SK-N-SH (cell line): ENCODE data around the gene RARB. TPM values are rescaled to one million over a fixed set of nuclear protein-coding genes. Genes with fewer than 3 reads are reported as not detected.

Source experiments
- CTCF ChIA-PET: fragments of 300-600, 350-600 bp; formaldehyde crosslinking; extraction: SDS; loops from one replicate; lab custom pipeline; 2021; lab: Yijun Ruan, JAX
- POLR2A ChIA-PET: fragments of 350-600 bp; sonication (Branson Sonifier 250); formaldehyde crosslinking; extraction: SDS; loops from one replicate; lab custom pipeline; 2020; ENCODE audit warnings: antibody characterized with exemption, inconsistent platforms; lab: Yijun Ruan, JAX
- DNase-seq: peaks from one replicate; pipeline ENCODE4 v3.0.0; 2012
- H2AFZ ChIP-seq: fragments of 200-600 bp; sonication (generic); 2 replicates; pipeline ENCODE4 v1.8.1; 2016; ENCODE audit warnings: antibody characterized with exemption, mild to moderate bottlenecking, low read depth
- H3F3A ChIP-seq: fragments of 200-600 bp; sonication (generic); replicated peaks from 2 replicates; pipeline ENCODE3; 2016; ENCODE audit warnings: antibody characterized with exemption, mild to moderate bottlenecking; ENCODE audit not compliant: insufficient read depth
- H3K27ac ChIP-seq, 2 experiments: fragments of 200-500 bp in 1 of 2; fragments of 200-600 bp in 1 of 2; sonication (Bioruptor generic) in 1 of 2; sonication (generic), shearing (Covaris generic) in 1 of 2; 2 replicates each; pipeline versions ENCODE4 v1.5.1 to v1.6.1; 2014 to 2016; ENCODE audit warnings: low read depth in 2 of 2, inconsistent platforms in 1 of 2, low read length in 1 of 2, mild to moderate bottlenecking in 1 of 2, mixed read lengths in 1 of 2
- H3K27me3 ChIP-seq: fragments of 200-600 bp; sonication (generic), shearing (Covaris generic); 2 replicates; pipeline ENCODE4 v1.6.1; 2016; ENCODE audit warnings: mixed run types; ENCODE audit not compliant: insufficient read depth
- H3K36me3 ChIP-seq, 2 experiments: fragments of 200-500 bp in 1 of 2; fragments of 200-600 bp in 1 of 2; sonication (Bioruptor generic) in 1 of 2; sonication (generic) in 1 of 2; replicated peaks in 1 of 2; 2 replicates each; pipeline versions ENCODE3 to v1.5.1; 2014 to 2016; ENCODE audit warnings: low read length in 1 of 2, mild to moderate bottlenecking in 1 of 2; ENCODE audit not compliant: insufficient read depth in 2 of 2, control insufficient read depth in 1 of 2
- H3K4me1 ChIP-seq, 2 experiments: fragments of 200-500 bp in 1 of 2; fragments of 200-600 bp in 1 of 2; sonication (Bioruptor generic) in 1 of 2; sonication (generic), shearing (Covaris generic) in 1 of 2; 2 replicates each; pipeline versions ENCODE4 v1.5.1 to v1.6.1; 2014 to 2016; ENCODE audit warnings: low read depth in 1 of 2, low read length in 1 of 2, mixed run types in 1 of 2; ENCODE audit not compliant: insufficient read depth in 2 of 2, control insufficient read depth in 1 of 2
- H3K4me2 ChIP-seq: fragments of 200-600 bp; sonication (generic), shearing (Covaris generic); 2 replicates; pipeline ENCODE4 v1.6.1; 2017; ENCODE audit warnings: mixed run types
- H3K4me3 ChIP-seq, 2 experiments: fragments of 200-500 bp in 1 of 2; fragments of 200-600 bp in 1 of 2; sonication (Bioruptor generic) in 1 of 2; sonication (generic), shearing (Covaris generic) in 1 of 2; 2 replicates each; pipeline versions ENCODE4 v1.5.1 to v1.8.1; 2014 to 2016; ENCODE audit warnings: low read depth in 2 of 2, inconsistent platforms in 1 of 2, low read length in 1 of 2, mild to moderate bottlenecking in 1 of 2, mixed read lengths in 1 of 2, moderate library complexity in 1 of 2
- H3K79me2 ChIP-seq: fragments of 200-600 bp; sonication (generic); 2 replicates; pipeline ENCODE4 v1.8.1; 2017; ENCODE audit warnings: mild to moderate bottlenecking; ENCODE audit not compliant: insufficient read depth
- H3K9ac ChIP-seq: fragments of 200-600 bp; sonication (generic); 2 replicates; pipeline ENCODE4 v1.6.1; 2017; ENCODE audit warnings: mixed run types
- H3K9me2 ChIP-seq: fragments of 200-600 bp; sonication (generic); 2 replicates; pipeline ENCODE4 v1.6.1; 2017; ENCODE audit warnings: mixed run types
- H3K9me3 ChIP-seq: fragments of 200-600 bp; sonication (generic); 2 replicates; pipeline ENCODE4 v1.6.1; 2017; ENCODE audit warnings: mixed run types, mild to moderate bottlenecking, moderate library complexity
- H4K20me1 ChIP-seq: fragments of 200-600 bp; sonication (generic); 2 replicates; pipeline ENCODE4 v1.6.1; 2017; ENCODE audit warnings: mild to moderate bottlenecking, mixed run types; ENCODE audit not compliant: insufficient read depth
- CHD2 ChIP-seq: fragments of 150-350 bp; IDR thresholded peaks from 2 replicates; pipeline ENCODE4 v1.6.1; 2018; ENCODE audit warnings: low read length; ENCODE audit not compliant: partially characterized antibody
- EP300 ChIP-seq, 2 experiments: IDR thresholded peaks; 2 replicates each; pipeline versions ENCODE4 v1.4.0 to v1.6.1; 2012; ENCODE audit warnings: borderline replicate concordance in 1 of 2, low read depth in 1 of 2, low read length in 1 of 2
- FOXM1 ChIP-seq: IDR thresholded peaks from 2 replicates; pipeline ENCODE4 v1.4.0; 2012; ENCODE audit warnings: low read depth, mild to moderate bottlenecking
- GABPA ChIP-seq: IDR thresholded peaks from 2 replicates; pipeline ENCODE4 v1.4.0; 2012; ENCODE audit warnings: low read depth, mild to moderate bottlenecking
- MAX ChIP-seq: IDR thresholded peaks from 2 replicates; pipeline ENCODE4 v1.4.0; 2012; ENCODE audit warnings: low read depth
- MEF2A ChIP-seq: IDR thresholded peaks from 2 replicates; pipeline ENCODE4 v1.4.0; 2012; ENCODE audit warnings: low read depth, borderline replicate concordance
- MXI1 ChIP-seq: IDR thresholded peaks from 2 replicates; pipeline ENCODE4 v1.6.1; 2012; ENCODE audit warnings: mild to moderate bottlenecking, low read depth, low read length, improper control_type of control experiment
- NFIC ChIP-seq: IDR thresholded peaks from 2 replicates; pipeline ENCODE4 v1.4.0; 2012; ENCODE audit warnings: borderline replicate concordance
- PBX3 ChIP-seq: IDR thresholded peaks from 2 replicates; pipeline ENCODE4; 2012
- POLR2AphosphoS5 ChIP-seq: IDR thresholded peaks from 2 replicates; pipeline ENCODE4 v1.6.1; 2012; ENCODE audit warnings: low read depth, low read length
- RAD21 ChIP-seq: IDR thresholded peaks from 2 replicates; pipeline ENCODE4 v1.6.1; 2012; ENCODE audit warnings: mild to moderate bottlenecking, low read length
- RCOR1 ChIP-seq: fragments of 150-350 bp; IDR thresholded peaks from 2 replicates; pipeline ENCODE4 v1.6.1; 2017; ENCODE audit warnings: antibody characterized with exemption, low read length
- REST ChIP-seq: IDR thresholded peaks from 2 replicates; pipeline ENCODE4 v1.6.1; 2012; ENCODE audit warnings: mild to moderate bottlenecking, low read depth, low read length, moderate library complexity
- SIN3A ChIP-seq: IDR thresholded peaks from 2 replicates; pipeline ENCODE4 v1.6.1; 2012; ENCODE audit warnings: low read depth, mild to moderate bottlenecking, low read length, moderate library complexity, borderline replicate concordance
- TCF12 ChIP-seq: IDR thresholded peaks from 2 replicates; pipeline ENCODE4 v1.4.0; 2012
- USF2 ChIP-seq: fragments of 150-350 bp; IDR thresholded peaks from 2 replicates; pipeline ENCODE4 v1.6.1; 2017; ENCODE audit warnings: antibody characterized with exemption, low read length, low read depth, borderline replicate concordance
- YY1 ChIP-seq: IDR thresholded peaks from 2 replicates; pipeline ENCODE4 v1.4.0; 2012; ENCODE audit warnings: low read depth, mild to moderate bottlenecking
- WGBS: methylation state at CpG from one replicate; pipeline ENCODE4 v1.1.6; 2017; ENCODE audit warnings: low lambda C conversion rate; 5-methylcytosine and 5-hydroxymethylcytosine counted together
- polyA plus RNA-seq, 3 experiments: library from polyadenylated mRNA; depleted of rRNA; stranded (reverse); fragments of >200 nt; gene quantifications; 2 replicates each; pipeline ENCODE4 v1.2.3, GENCODE V29; 2012

RARB gene
- polyA plus RNA-seq, 1 of the 3 experiments (the other 2 are of a cell fraction): 10.7 TPM

GRCh38 chr3:25448750-25449692 is 21.0 kb downstream of the RARB start:
- Histone ChIP-seq H3K27ac (peak overlapping the region; percentile 50 to 82), H3K9me3 (no peaks in the 10 kb centered on the region), H3K27me3 (no peaks in the 10 kb centered on the region), H2AFZ (peak overlapping the region; percentile 9; the same call in 1 of the 2 replicates), H3K9ac (peak overlapping the region; percentile 25; the same call in 1 of the 2 replicates), H3K9me2 (no peaks in the 10 kb centered on the region), H4K20me1 (no peaks in the 10 kb centered on the region), H3F3A (peaks cover 6% of the 10 kb centered on the region)
- 69% methylated on average over 8 of the region's 11 CpGs for WGBS
- peak; percentile 18 to 71; a peak in 3 of 4 replicates for TF ChIP-seq EP300 (IDR thresholded peaks at IDR 0.05; ENCODE audit: borderline replicate concordance in 1 of 2, low read depth in 1 of 2, low read length in 1 of 2)
- no peak; the same call in 1 of the 2 replicates for TF ChIP-seq SIN3A
- no peak for TF ChIP-seq MEF2A
- peak; percentile 92 for TF ChIP-seq NFIC
- peak; percentile 64; the same call in 1 of the 2 replicates for TF ChIP-seq RCOR1
- TF ChIP-seq MXI1: peak; percentile 73
- peak; percentile 29; the same call in 1 of the 2 replicates for TF ChIP-seq REST
- TF ChIP-seq GABPA: no peak
- peak; percentile 23; the same call in 1 of the 2 replicates for TF ChIP-seq POLR2AphosphoS5
- peak; percentile 41; the same call in 1 of the 2 replicates for TF ChIP-seq YY1
- peak; percentile 55 for TF ChIP-seq TCF12
- peak; percentile 36 for TF ChIP-seq RAD21
- TF ChIP-seq CHD2: peak; percentile 58
- no peak for TF ChIP-seq FOXM1
- peak; percentile 58 for TF ChIP-seq PBX3
- TF ChIP-seq USF2: no peak
- TF ChIP-seq MAX: peak; percentile 59
- TF ChIP-seq, all 33 proteins: peak for 12
- Histone ChIP-seq H3K4me2 (peak overlapping the region; percentile 52), H3K4me3 (no peak overlapping the region), H3K79me2 (peaks cover 85% of the 10 kb centered on the region), H3K36me3 (no peaks in the 10 kb centered on the region), H3K4me1 (peaks cover 18 to 33% of the 10 kb centered on the region in 2 experiments)
- ChIA-PET POLR2A (no interaction called here), CTCF (interaction anchor here (0.8 to 3.0 kb wide), 5 partner anchors 30 to 406 kb away, joined by 3 to 14 read pairs (median 3); no protein-coding TSS in a partner anchor)
- peak; percentile 64 for DNase-seq
